Omental fat pad (tissue), 4 donors: ENCODE results near the gene MTHFR. TPM values are rescaled to one million over a fixed set of nuclear protein-coding genes. Genes with fewer than 3 reads are reported as not detected.

Experiments
- ATAC-seq: fragments of 150-250 bp; one replicate; pipeline ENCODE4 v1.9.1; 2016; ENCODE audit warnings: mild to moderate bottlenecking, moderate library complexity; ENCODE audit not compliant: low FRiP score
- DNase-seq: peaks from one replicate; pipeline ENCODE4 v3.0.0-alpha.2; 2019; ENCODE audit warnings: low spot score
- total RNA-seq, 4 donors: library from RNA; depleted of rRNA; stranded (reverse); fragments of >200 nt; gene quantifications; one replicate each; pipeline ENCODE4 v1.1.0, GENCODE V29; 2016
- TF ChIP-seq, protein P1 (sequence below), 3 donors: fragments of 450-650 bp; IDR thresholded peaks; one replicate each; pipeline ENCODE4 v1.5.1; 2016 to 2017; ENCODE audit warnings: antibody characterized with exemption in 3 of 3, mild to moderate bottlenecking in 3 of 3, moderate library complexity in 2 of 3

Gene MTHFR
- total RNA-seq, 4 donors from 2014 or later, result 28.9 to 44.8 (median 36.0) TPM

DNA sequence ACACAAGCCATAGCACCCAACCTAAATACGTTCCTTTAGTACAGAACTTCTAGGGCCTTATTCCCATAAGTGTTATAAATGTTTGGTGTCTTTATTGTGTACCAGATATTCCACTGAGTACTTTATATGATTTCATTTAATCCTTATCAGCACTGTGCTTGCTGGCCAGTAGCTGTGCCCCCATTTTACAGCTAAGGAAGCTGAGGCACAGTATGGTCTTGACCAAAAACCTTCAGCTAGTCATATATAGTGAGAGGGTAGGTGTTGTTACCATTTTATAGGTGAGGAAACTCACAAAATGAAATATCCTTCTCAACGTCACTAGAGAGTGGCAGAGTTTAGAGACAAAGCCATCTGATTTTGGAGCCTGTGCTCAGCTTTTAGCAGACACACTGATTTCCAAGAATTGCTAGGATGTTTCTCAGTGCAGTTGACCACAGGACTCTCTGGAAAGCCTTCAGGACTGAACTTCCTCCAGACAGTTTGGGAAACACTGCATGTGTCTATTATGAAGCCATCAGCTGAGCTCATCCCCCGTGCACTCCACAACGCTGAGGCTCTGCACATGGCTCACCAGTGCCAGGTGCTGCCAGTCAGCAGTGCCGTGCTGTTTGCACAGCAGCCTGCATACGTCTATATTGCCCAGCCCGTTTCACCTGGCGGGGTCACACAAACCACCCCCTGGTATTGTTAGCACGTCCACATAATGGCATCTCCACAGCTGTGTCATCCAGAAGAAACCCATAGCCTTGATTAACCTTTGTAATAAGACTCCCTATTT is 26.4 kb upstream of the MTHFR start:
- ATAC-seq, result no peak
- no peak for DNase-seq
- TF ChIP-seq, protein P1, sequence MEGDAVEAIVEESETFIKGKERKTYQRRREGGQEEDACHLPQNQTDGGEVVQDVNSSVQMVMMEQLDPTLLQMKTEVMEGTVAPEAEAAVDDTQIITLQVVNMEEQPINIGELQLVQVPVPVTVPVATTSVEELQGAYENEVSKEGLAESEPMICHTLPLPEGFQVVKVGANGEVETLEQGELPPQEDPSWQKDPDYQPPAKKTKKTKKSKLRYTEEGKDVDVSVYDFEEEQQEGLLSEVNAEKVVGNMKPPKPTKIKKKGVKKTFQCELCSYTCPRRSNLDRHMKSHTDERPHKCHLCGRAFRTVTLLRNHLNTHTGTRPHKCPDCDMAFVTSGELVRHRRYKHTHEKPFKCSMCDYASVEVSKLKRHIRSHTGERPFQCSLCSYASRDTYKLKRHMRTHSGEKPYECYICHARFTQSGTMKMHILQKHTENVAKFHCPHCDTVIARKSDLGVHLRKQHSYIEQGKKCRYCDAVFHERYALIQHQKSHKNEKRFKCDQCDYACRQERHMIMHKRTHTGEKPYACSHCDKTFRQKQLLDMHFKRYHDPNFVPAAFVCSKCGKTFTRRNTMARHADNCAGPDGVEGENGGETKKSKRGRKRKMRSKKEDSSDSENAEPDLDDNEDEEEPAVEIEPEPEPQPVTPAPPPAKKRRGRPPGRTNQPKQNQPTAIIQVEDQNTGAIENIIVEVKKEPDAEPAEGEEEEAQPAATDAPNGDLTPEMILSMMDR (IDR thresholded peaks at IDR 0.05), result no peak

- ATAC-seq (no peak), DNase-seq (no peak)
- TF ChIP-seq, protein P1 (IDR thresholded peaks at IDR 0.05), result no peak
Observed at GRCh38 chr1:11828511-11828910, 22.7 kb upstream of the MTHFR start.

DNA sequence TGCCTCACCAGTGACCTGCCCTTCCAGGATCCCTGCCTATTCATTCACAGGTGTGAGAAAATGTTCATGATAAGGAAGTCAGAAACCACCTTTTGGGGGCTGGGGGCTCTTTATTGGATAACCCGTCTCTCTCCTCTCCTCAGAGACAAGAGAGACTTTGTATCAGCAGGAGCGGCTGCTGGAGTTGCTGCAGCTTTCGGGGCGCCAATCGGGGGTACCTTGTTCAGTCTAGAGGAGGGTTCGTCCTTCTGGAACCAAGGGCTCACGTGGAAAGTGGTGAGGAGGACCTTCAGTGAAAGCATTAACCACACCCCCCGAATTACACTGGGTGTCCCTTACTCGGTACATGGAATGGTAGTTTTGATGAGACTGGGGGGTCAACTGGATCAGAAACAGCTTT is 21.2 kb upstream of the MTHFR start:
- TF ChIP-seq, protein P1 (IDR thresholded peaks at IDR 0.05), result no peak
- ATAC-seq, result no peak
- DNase-seq, result no peak

- DNase-seq (no peak), ATAC-seq (no peak)
- TF ChIP-seq, protein P1 (IDR thresholded peaks at IDR 0.05), result no peak
Observed at GRCh38 chr1:11825131-11825530, 19.4 kb upstream of the MTHFR start.

GRCh38 chr1:11823366-11824137 is 17.8 kb upstream of the MTHFR start:
- ATAC-seq, result no peak
- DNase-seq, result no peak
- TF ChIP-seq, protein P1 (IDR thresholded peaks at IDR 0.05), result no peak

GRCh38 chr1:11822091-11822490 is 16.3 kb upstream of the MTHFR start:
- no peak for DNase-seq
- TF ChIP-seq, protein P1 (IDR thresholded peaks at IDR 0.05), result no peak
- no peak for ATAC-seq
